H9 (cell line): ENCODE data around the gene STRADA. TPM values are rescaled to one million over a fixed set of nuclear protein-coding genes. Genes with fewer than 3 reads are reported as not detected.

ENCODE experiments used
- DNase-seq: peaks from one replicate; pipeline ENCODE4 v3.0.0-alpha.2; 2017
- H2AFZ ChIP-seq: one replicate; pipeline ENCODE4 v1.6.1; 2013; ENCODE audit warnings: mild to moderate bottlenecking, low read length, control low read depth, moderate library complexity
- H2AK5ac ChIP-seq: 2 replicates; pipeline ENCODE4 v1.6.1; 2013; ENCODE audit warnings: low read length, control low read depth, mixed read lengths; ENCODE audit not compliant: insufficient read length
- H2BK120ac ChIP-seq: one replicate; pipeline ENCODE4 v1.6.1; 2013; ENCODE audit warnings: low read depth, mild to moderate bottlenecking, low read length, control low read depth, inconsistent platforms; ENCODE audit not compliant: poor library complexity, severe bottlenecking
- H2BK12ac ChIP-seq: 2 replicates; pipeline ENCODE4 v1.6.1; 2013; ENCODE audit warnings: low read length, control low read depth, mixed read lengths, low read depth; ENCODE audit not compliant: insufficient read length
- H2BK15ac ChIP-seq: 2 replicates; pipeline ENCODE4 v1.6.1; 2013; ENCODE audit warnings: low read depth, low read length, control low read depth
- H2BK20ac ChIP-seq: one replicate; pipeline ENCODE4 v1.6.1; 2013; ENCODE audit warnings: low read depth, mild to moderate bottlenecking, low read length, control low read depth, inconsistent platforms; ENCODE audit not compliant: poor library complexity, severe bottlenecking
- H2BK5ac ChIP-seq: 2 replicates; pipeline ENCODE4 v1.6.1; 2013; ENCODE audit warnings: low read length, control low read depth, mixed read lengths; ENCODE audit not compliant: insufficient read length
- H3K14ac ChIP-seq: 2 replicates; pipeline ENCODE4 v1.6.1; 2013; ENCODE audit warnings: low read length, control low read depth; ENCODE audit not compliant: insufficient read depth
- H3K18ac ChIP-seq: 2 replicates; pipeline ENCODE4 v1.6.1; 2013; ENCODE audit warnings: low read depth, mild to moderate bottlenecking, mixed read lengths, low read length, control low read depth; ENCODE audit not compliant: insufficient read length
- H3K23ac ChIP-seq: 2 replicates; pipeline ENCODE4 v1.6.1; 2013; ENCODE audit warnings: low read length, control low read depth, mixed read lengths, low read depth; ENCODE audit not compliant: insufficient read length
- H3K23me2 ChIP-seq: 2 replicates; pipeline ENCODE4 v1.6.1; 2013; ENCODE audit warnings: low read depth, mild to moderate bottlenecking, mixed read lengths, low read length, control low read depth; ENCODE audit not compliant: insufficient read length, poor library complexity, severe bottlenecking
- H3K27ac ChIP-seq: 2 replicates; pipeline ENCODE4 v1.5.1; 2013; ENCODE audit warnings: low read length, control low read depth, mixed read lengths, low read depth; ENCODE audit not compliant: insufficient read length
- H3K27me3 ChIP-seq: 2 replicates; pipeline ENCODE4 v1.6.1; 2013; ENCODE audit warnings: low read length, control low read depth, inconsistent platforms; ENCODE audit not compliant: insufficient read depth
- H3K4ac ChIP-seq: 2 replicates; pipeline ENCODE4 v1.6.1; 2013; ENCODE audit warnings: low read depth, mild to moderate bottlenecking, control low read depth, inconsistent platforms, low read length, moderate library complexity
- H3K4me1 ChIP-seq: 2 replicates; pipeline ENCODE4 v1.6.1; 2013; ENCODE audit warnings: low read length, control low read depth, inconsistent platforms; ENCODE audit not compliant: insufficient read depth
- H3K4me2 ChIP-seq: 2 replicates; pipeline ENCODE4 v1.6.1; 2013; ENCODE audit warnings: low read length, control low read depth, mixed read lengths; ENCODE audit not compliant: insufficient read length, insufficient read depth
- H3K56ac ChIP-seq: 2 replicates; pipeline ENCODE4 v1.6.1; 2013; ENCODE audit warnings: low read depth, mild to moderate bottlenecking, mixed read lengths, low read length, control low read depth; ENCODE audit not compliant: insufficient read length
- H3K79me1 ChIP-seq: 2 replicates; pipeline ENCODE4 v1.6.1; 2013; ENCODE audit warnings: low read depth, mild to moderate bottlenecking, moderate library complexity, low read length, control low read depth, inconsistent platforms; ENCODE audit not compliant: insufficient read depth, poor library complexity, severe bottlenecking
- H3K79me2 ChIP-seq: 2 replicates; pipeline ENCODE4 v1.6.1; 2013; ENCODE audit warnings: low read length, control low read depth, inconsistent platforms; ENCODE audit not compliant: insufficient read depth
- H3K9ac ChIP-seq: 2 replicates; pipeline ENCODE4 v1.6.1; 2013; ENCODE audit warnings: low read length, control low read depth, mixed read lengths; ENCODE audit not compliant: insufficient read length; ENCODE audit errors: extremely low read depth
- H3K9me3 ChIP-seq: one replicate; pipeline ENCODE4 v1.6.1; 2013; ENCODE audit warnings: low read depth, low read length, inconsistent platforms; ENCODE audit not compliant: control insufficient read depth
- H3T11ph ChIP-seq: one replicate; pipeline ENCODE4 v1.6.1; 2013; ENCODE audit warnings: mild to moderate bottlenecking, low read length, control low read depth, inconsistent platforms
- H4K20me1 ChIP-seq: one replicate; pipeline ENCODE4 v1.6.1; 2013; ENCODE audit not compliant: control insufficient read depth, insufficient read length, insufficient read depth
- H4K5ac ChIP-seq: 2 replicates; pipeline ENCODE4 v1.6.1; 2013; ENCODE audit warnings: low read depth, mild to moderate bottlenecking, mixed read lengths, low read length, control low read depth; ENCODE audit not compliant: insufficient read length
- H4K8ac ChIP-seq: replicated peaks from 2 replicates; pipeline ENCODE4 v1.6.1; 2013; ENCODE audit warnings: low read length, control low read depth, mixed read lengths, low read depth; ENCODE audit not compliant: insufficient read length
- H4K91ac ChIP-seq: 2 replicates; pipeline ENCODE4 v1.6.1; 2013; ENCODE audit warnings: low read depth, mild to moderate bottlenecking, moderate library complexity, mixed read lengths, low read length, control low read depth; ENCODE audit not compliant: insufficient read length
- H3K27ac Mint-ChIP-seq, 3 experiments: 2 replicates in 2 of 3; 3 replicates in 1 of 3; pipeline ENCODE4 v1.8.0; 2020 to 2021; ENCODE audit warnings: mixed read lengths in 3 of 3, mild to moderate bottlenecking in 1 of 3, moderate library complexity in 1 of 3
- H3K27me3 Mint-ChIP-seq: 2 replicates; pipeline ENCODE4 v1.8.0; 2021; ENCODE audit warnings: low read depth, mild to moderate bottlenecking, moderate library complexity, mixed read lengths
- H3K36me3 Mint-ChIP-seq, 3 experiments: 2 replicates in 2 of 3; 3 replicates in 1 of 3; pipeline ENCODE4 v1.8.0; 2020 to 2021; ENCODE audit warnings: low read depth in 3 of 3, mixed read lengths in 3 of 3; ENCODE audit not compliant: insufficient read depth in 1 of 3
- H3K4me1 Mint-ChIP-seq, 2 experiments: 2 replicates each; pipeline ENCODE4 v1.8.0; 2020; ENCODE audit warnings: mixed read lengths in 2 of 2
- H3K4me3 Mint-ChIP-seq, 2 experiments: 2 replicates in 1 of 2; 3 replicates in 1 of 2; pipeline ENCODE4 v1.8.0; 2020 to 2021; ENCODE audit warnings: mild to moderate bottlenecking in 2 of 2, mixed read lengths in 2 of 2, moderate library complexity in 1 of 2
- H3K9me3 Mint-ChIP-seq, 2 experiments: 2 replicates in 1 of 2; 3 replicates in 1 of 2; pipeline ENCODE4 v1.8.0; 2020; ENCODE audit warnings: mild to moderate bottlenecking in 2 of 2, mixed read lengths in 2 of 2, moderate library complexity in 1 of 2
- WGBS: extraction: QIAGEN DNeasy Blood & Tissue Kit; methylation state at CpG from one replicate; pipeline ENCODE4 v1.1.7; 2013; ENCODE audit warnings: missing lambda C conversion rate, low lambda C conversion rate, mixed read lengths; ENCODE audit not compliant: insufficient read length; ENCODE audit errors: extremely low coverage; 5-methylcytosine and 5-hydroxymethylcytosine counted together
- total RNA-seq: library from RNA; stranded (reverse); gene quantifications from 2 replicates; pipeline ENCODE4 v1.2.1, GENCODE V29; 2021
- TF ChIP-seq, protein P1 (sequence below): fragments of 200-600 bp; sonication (generic); conservative IDR thresholded peaks from 3 replicates; pipeline ENCODE4 v1.8.0; 2021; ENCODE audit warnings: antibody characterized with exemption, mild to moderate bottlenecking

Gene STRADA
- total RNA-seq, 1 experiment from 2014 or later, result 35.0 TPM

DNA sequence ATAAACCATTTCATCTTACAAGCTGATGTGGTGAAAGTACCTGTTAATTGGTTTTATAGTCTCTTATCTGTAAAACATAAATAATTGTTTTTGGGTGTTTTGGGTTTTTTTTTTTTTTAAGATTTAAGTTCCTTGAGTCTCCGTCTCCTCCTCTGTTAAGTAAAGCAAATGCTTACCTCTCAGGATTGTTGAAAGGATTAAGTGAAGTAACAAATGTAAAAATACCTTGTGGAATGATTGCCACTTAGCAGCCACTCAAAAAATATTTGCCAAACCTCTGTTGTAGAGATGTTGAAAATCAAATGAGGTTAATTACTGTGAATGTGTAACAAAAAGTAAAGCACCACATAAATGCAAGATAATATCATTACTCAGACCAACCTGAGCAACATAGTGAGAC, 60.9 kb downstream of the STRADA start:
- Histone ChIP-seq H2BK12ac (no peak overlapping the region), H3K79me1 (no peaks in the 10 kb centered on the region), H3K14ac (no peak overlapping the region), H3K4ac (no peak overlapping the region), H4K91ac (no peak overlapping the region), H3K23me2 (no peaks in the 10 kb centered on the region), H3K23ac (no peak overlapping the region), H4K8ac (no peak overlapping the region), H3K27ac (no peak overlapping the region), H2BK120ac (no peak overlapping the region), H4K5ac (no peak overlapping the region), H3K9ac (no peak overlapping the region), H2AK5ac (no peak overlapping the region), H2BK15ac (no peak overlapping the region), H3K9me3 (no peaks in the 10 kb centered on the region), H3K18ac (no peak overlapping the region), H2BK20ac (no peak overlapping the region), H3K4me2 (no peak overlapping the region), H3K79me2 (no peaks in the 10 kb centered on the region), H3K56ac (no peak overlapping the region), H3K27me3 (no peaks in the 10 kb centered on the region), H2AFZ (no peak overlapping the region), H4K20me1 (no peaks in the 10 kb centered on the region), H3K4me1 (peaks cover 3% of the 10 kb centered on the region; the same call in 1 of the 2 replicates), H2BK5ac (no peak overlapping the region), H3T11ph (no peak overlapping the region)
- no peak for DNase-seq
- Mint-ChIP-seq H3K4me1 (peaks cover 20 to 22% of the 10 kb centered on the region in 2 experiments), H3K27ac (peak overlapping the region in 1 of 3 experiments; percentile 51; a peak in 2 of 7 replicates), H3K27me3 (no peaks in the 10 kb centered on the region), H3K4me3 (no peak overlapping the region), H3K9me3 (no peaks in the 10 kb centered on the region), H3K36me3 (peaks cover 0 to 3% (median 0%) of the 10 kb centered on the region in 3 experiments; a peak in 4 of 7 replicates)
- WGBS, result no CpG with 5 or more reads among the region's 1 CpG
- TF ChIP-seq, protein P1, sequence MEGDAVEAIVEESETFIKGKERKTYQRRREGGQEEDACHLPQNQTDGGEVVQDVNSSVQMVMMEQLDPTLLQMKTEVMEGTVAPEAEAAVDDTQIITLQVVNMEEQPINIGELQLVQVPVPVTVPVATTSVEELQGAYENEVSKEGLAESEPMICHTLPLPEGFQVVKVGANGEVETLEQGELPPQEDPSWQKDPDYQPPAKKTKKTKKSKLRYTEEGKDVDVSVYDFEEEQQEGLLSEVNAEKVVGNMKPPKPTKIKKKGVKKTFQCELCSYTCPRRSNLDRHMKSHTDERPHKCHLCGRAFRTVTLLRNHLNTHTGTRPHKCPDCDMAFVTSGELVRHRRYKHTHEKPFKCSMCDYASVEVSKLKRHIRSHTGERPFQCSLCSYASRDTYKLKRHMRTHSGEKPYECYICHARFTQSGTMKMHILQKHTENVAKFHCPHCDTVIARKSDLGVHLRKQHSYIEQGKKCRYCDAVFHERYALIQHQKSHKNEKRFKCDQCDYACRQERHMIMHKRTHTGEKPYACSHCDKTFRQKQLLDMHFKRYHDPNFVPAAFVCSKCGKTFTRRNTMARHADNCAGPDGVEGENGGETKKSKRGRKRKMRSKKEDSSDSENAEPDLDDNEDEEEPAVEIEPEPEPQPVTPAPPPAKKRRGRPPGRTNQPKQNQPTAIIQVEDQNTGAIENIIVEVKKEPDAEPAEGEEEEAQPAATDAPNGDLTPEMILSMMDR, result no peak
